Calu3 (cell line): ENCODE data around the gene LBH. TPM values are rescaled to one million over a fixed set of nuclear protein-coding genes. Genes with fewer than 3 reads are reported as not detected.

Experiments used
- BruUV-seq: library from RNA; stranded (reverse); fragments of 400-500 nt; replicated peaks from 2 replicates; lab custom pipeline; 2021; lab: Mats Ljungman, UMichigan
- CTCF ChIA-PET: fragments of 300-600 bp; sonication (Branson Sonifier 250); formaldehyde crosslinking; loops from one replicate; lab custom pipeline; 2022; ENCODE audit warnings: antibody characterized with exemption; lab: Charles Lee
- DNase-seq: peaks from one replicate; pipeline ENCODE4 v3.0.0; 2022
- H3K27ac Mint-ChIP-seq: one replicate; pipeline ENCODE4 v1.8.0; 2022; ENCODE audit warnings: mixed read lengths; ENCODE audit not compliant: unreplicated experiment
- H3K27me3 Mint-ChIP-seq: one replicate; pipeline ENCODE4 v1.8.0; 2022; ENCODE audit warnings: mixed read lengths; ENCODE audit not compliant: unreplicated experiment
- H3K36me3 Mint-ChIP-seq: one replicate; pipeline ENCODE4 v1.8.0; 2022; ENCODE audit warnings: mild to moderate bottlenecking, moderate library complexity, mixed read lengths; ENCODE audit not compliant: insufficient read depth, unreplicated experiment
- H3K4me1 Mint-ChIP-seq: one replicate; pipeline ENCODE4 v1.8.0; 2022; ENCODE audit warnings: mild to moderate bottlenecking, low read depth, mixed read lengths; ENCODE audit not compliant: unreplicated experiment
- H3K4me3 Mint-ChIP-seq: one replicate; pipeline ENCODE4 v1.8.0; 2022; ENCODE audit warnings: mild to moderate bottlenecking, low read depth, moderate library complexity, mixed read lengths; ENCODE audit not compliant: unreplicated experiment
- H3K9me3 Mint-ChIP-seq: one replicate; pipeline ENCODE4 v1.8.0; 2022; ENCODE audit warnings: low read depth, mixed read lengths; ENCODE audit not compliant: unreplicated experiment
- intact Hi-C: fragments of 100-400 bp; cut with micrococcal nuclease; formaldehyde crosslinking; loops from one replicate; pipeline ENCODE4 v1.10.0; 2022; ENCODE audit not compliant: unreplicated experiment
- total RNA-seq: library from RNA; stranded (reverse); gene quantifications from 2 replicates; pipeline ENCODE4 v1.2.3, GENCODE V29; 2022
- TF ChIP-seq, protein P1 (sequence below): fragments of 200-600 bp; IDR thresholded peaks from one replicate; pipeline ENCODE4 v1.8.0; 2022; ENCODE audit warnings: antibody characterized with exemption; ENCODE audit not compliant: unreplicated experiment

The LBH gene
- total RNA-seq, 1 experiment from 2014 or later: 3.3 TPM

DNA sequence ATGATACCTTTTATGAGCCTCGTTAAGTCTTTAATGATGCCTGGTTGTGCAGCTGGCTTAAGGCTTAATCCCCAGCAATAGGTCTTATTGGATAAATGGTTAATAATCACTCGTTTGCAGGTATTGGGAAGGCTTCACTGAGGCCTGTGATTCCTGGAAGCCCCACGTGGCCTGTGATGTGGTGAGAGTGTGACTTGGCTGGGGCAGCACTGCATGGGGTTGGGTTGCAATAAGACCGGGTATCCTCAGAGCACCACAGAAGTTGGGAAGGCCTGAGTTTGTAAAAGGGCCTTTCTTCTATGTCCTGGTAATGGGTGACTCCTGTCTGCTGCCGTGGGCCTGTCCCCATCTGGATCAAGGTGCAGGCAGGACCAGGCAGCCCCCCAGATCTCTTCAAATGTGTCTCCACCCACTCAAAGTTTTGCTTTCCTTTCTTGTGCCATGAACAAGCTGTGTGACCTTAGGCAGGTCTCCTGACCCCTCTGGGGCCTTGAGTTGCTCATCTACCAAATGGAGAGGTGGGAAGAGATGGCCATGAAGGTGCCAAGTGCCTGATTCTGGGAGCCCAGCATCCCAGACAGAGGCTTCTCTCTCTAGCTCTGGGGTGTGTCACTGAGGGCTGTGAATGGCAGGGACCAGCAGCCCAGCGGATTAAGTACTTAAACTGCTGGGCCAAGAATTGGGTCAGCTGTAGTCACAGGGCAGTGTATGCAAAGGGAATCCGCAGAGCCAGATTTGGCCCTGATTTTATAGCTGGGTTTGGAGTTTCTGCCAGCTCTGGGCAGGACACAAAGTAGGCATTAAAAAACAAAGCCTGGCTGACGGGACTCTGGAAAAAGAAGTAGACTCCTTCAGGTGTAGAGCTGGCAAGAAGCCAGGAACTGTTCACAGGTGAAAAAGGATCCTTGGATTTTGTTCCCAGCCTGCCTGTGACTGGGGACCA is 24.4 kb downstream of the LBH start:
- intact Hi-C loops: no loop called here
- peaks cover 25% of the 10 kb centered on the region for H3K27me3 Mint-ChIP-seq
- H3K4me3 Mint-ChIP-seq: no peak overlapping the region
- TF ChIP-seq, protein P1, sequence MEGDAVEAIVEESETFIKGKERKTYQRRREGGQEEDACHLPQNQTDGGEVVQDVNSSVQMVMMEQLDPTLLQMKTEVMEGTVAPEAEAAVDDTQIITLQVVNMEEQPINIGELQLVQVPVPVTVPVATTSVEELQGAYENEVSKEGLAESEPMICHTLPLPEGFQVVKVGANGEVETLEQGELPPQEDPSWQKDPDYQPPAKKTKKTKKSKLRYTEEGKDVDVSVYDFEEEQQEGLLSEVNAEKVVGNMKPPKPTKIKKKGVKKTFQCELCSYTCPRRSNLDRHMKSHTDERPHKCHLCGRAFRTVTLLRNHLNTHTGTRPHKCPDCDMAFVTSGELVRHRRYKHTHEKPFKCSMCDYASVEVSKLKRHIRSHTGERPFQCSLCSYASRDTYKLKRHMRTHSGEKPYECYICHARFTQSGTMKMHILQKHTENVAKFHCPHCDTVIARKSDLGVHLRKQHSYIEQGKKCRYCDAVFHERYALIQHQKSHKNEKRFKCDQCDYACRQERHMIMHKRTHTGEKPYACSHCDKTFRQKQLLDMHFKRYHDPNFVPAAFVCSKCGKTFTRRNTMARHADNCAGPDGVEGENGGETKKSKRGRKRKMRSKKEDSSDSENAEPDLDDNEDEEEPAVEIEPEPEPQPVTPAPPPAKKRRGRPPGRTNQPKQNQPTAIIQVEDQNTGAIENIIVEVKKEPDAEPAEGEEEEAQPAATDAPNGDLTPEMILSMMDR: no peak
- H3K4me1 Mint-ChIP-seq: peaks cover 16% of the 10 kb centered on the region
- DNase-seq: no peak
- CTCF ChIA-PET: no interaction called here
- H3K27ac Mint-ChIP-seq: no peak overlapping the region
- no TSS peak for BruUV-seq
- peaks cover 7% of the 10 kb centered on the region for H3K36me3 Mint-ChIP-seq
- H3K9me3 Mint-ChIP-seq: no peaks in the 10 kb centered on the region

DNA sequence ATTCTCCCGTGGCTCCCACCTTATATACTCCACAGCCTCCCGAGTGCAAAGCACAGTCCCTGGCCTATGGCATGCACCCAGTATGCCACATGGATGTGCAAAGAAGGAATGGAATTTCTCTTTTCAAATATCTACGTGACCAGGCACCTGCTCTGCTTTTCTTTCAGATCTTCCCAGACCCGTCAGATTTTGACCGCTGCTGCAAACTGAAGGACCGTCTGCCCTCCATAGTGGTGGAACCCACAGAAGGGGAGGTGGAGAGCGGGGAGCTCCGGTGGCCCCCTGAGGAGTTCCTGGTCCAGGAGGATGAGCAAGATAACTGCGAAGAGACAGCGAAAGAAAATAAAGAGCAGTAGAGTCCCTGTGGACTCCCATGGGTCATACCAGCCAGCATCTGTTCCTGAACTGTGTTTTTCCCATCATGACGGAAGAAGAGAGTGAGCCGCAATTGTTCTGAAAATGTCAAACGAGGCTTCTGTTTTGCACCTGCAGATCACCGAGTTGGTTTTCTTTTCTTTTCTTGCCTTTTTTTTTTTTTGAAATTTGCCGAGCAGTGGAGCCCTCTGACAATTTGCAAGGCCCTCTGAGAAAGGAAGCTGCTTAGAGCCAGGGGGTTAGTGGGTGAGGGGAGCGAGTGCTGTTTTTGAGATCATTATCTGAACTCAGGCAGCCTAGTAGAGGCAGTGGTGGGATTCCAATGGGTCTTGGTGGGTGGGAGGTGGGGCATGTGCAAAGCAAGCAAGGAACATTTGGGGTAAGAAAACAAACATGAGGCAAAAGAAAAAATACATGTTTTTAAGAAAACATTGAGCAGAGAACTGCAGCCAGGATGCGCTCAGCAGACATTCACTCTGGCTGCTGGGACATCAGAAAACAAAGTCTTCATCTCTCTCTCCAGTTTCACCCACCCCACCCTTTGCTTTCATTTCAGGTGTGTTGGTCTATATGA is 26.2 kb downstream of the LBH start:
- Mint-ChIP-seq H3K27ac (no peak overlapping the region), H3K4me1 (peaks cover 11% of the 10 kb centered on the region), H3K36me3 (peaks cover 7% of the 10 kb centered on the region), H3K4me3 (no peak overlapping the region), H3K9me3 (no peaks in the 10 kb centered on the region), H3K27me3 (peaks cover 29% of the 10 kb centered on the region)
- CTCF ChIA-PET: interaction anchor here (0.6 kb wide), 1 partner anchor 223 kb away, joined by 3 read pairs; no protein-coding TSS in a partner anchor
- TF ChIP-seq, protein P1: no peak
- intact Hi-C loops: no loop called here
- DNase-seq: no peak
- no TSS peak for BruUV-seq

DNA sequence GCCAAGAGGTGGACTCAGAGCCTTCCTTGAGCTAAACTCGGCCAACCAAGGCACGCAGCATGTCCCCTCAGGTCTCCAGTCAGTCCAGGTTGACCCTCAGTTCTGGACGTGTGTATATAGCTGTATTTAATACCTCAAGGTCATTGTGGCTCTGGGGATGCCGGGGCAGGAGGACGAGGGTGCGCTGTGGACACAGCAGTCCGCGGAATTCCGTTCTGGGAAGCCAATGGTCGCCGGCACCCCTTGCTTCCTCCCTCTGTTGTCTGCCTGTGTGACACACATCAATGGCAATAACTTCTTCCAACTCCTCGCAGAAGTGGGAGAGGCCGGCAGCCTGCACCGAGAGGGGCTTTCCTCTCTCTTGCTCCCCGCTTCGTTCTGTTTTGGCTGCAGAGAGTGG is 27.7 kb downstream of the LBH start:
- no peaks in the 10 kb centered on the region for H3K4me1 Mint-ChIP-seq
- no peak for DNase-seq
- H3K27me3 Mint-ChIP-seq: peaks cover 29% of the 10 kb centered on the region
- H3K36me3 Mint-ChIP-seq: peaks cover 7% of the 10 kb centered on the region
- intact Hi-C loops: no loop called here
- no peaks in the 10 kb centered on the region for H3K9me3 Mint-ChIP-seq
- no peak overlapping the region for H3K27ac Mint-ChIP-seq
- no peak overlapping the region for H3K4me3 Mint-ChIP-seq
- CTCF ChIA-PET: no interaction called here
- no TSS peak for BruUV-seq
- TF ChIP-seq, protein P1: no peak
